WTC11 (cell line): ENCODE measurements around the gene CYB561D1.

Experiments
- CREB1 ChIP-seq: sonication (generic); formaldehyde crosslinking; IDR thresholded peaks from 2 replicates; pipeline ENCODE4 v1.8.0; 2023; ENCODE audit warnings: mild to moderate bottlenecking, missing genetic modification reagents
- CREM ChIP-seq: sonication (generic); formaldehyde crosslinking; IDR thresholded peaks from 2 replicates; pipeline ENCODE4 v1.8.1; 2022; ENCODE audit warnings: mild to moderate bottlenecking, missing genetic modification reagents, moderate library complexity
- ESRRA ChIP-seq: sonication (generic); formaldehyde crosslinking; IDR thresholded peaks from 2 replicates; pipeline ENCODE4 v1.8.1; 2022; ENCODE audit warnings: mild to moderate bottlenecking, missing genetic modification reagents, borderline replicate concordance
- ZNF138 ChIP-seq: sonication (generic); formaldehyde crosslinking; conservative IDR thresholded peaks from 2 replicates; pipeline ENCODE4 v1.8.1; 2022; ENCODE audit warnings: mild to moderate bottlenecking, moderate library complexity, missing genetic modification reagents
- ZNF416 ChIP-seq: fragments of 250-450 bp; sonication (Bioruptor Pico); IDR thresholded peaks from 2 replicates; pipeline ENCODE4 v1.9.0; 2021; ENCODE audit warnings: mild to moderate bottlenecking, inconsistent platforms
- TF ChIP-seq, protein P1 (sequence below): fragments of 200-600 bp; IDR thresholded peaks from 2 replicates; pipeline ENCODE4 v1.8.0; 2022; ENCODE audit warnings: antibody characterized with exemption
- TF ChIP-seq, protein P2 (sequence below): fragments of 250-450 bp; sonication (Bioruptor Pico); conservative IDR thresholded peaks from 2 replicates; pipeline ENCODE4 v1.9.0; 2021; ENCODE audit warnings: mild to moderate bottlenecking

DNA sequence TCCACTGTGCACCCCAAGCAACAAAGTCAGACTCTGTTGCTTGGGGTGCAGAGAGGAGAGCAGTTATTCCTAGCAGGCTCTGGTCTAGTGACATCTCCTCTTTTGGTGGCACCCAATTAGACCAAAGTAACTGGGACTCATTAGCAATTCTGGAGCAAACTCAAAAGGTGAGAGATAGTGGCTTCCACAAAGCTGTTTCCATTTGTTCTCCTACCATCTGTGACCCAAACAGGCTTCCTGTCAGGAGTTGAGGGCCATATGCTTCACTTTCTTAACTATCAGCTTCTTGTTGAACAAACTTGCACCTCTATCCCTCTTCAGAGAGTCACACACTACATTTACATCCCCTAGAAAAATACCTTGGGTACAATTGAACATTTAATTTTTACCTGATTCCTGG lies 11.7 kb upstream of the CYB561D1 start:
- TF ChIP-seq, protein P1, sequence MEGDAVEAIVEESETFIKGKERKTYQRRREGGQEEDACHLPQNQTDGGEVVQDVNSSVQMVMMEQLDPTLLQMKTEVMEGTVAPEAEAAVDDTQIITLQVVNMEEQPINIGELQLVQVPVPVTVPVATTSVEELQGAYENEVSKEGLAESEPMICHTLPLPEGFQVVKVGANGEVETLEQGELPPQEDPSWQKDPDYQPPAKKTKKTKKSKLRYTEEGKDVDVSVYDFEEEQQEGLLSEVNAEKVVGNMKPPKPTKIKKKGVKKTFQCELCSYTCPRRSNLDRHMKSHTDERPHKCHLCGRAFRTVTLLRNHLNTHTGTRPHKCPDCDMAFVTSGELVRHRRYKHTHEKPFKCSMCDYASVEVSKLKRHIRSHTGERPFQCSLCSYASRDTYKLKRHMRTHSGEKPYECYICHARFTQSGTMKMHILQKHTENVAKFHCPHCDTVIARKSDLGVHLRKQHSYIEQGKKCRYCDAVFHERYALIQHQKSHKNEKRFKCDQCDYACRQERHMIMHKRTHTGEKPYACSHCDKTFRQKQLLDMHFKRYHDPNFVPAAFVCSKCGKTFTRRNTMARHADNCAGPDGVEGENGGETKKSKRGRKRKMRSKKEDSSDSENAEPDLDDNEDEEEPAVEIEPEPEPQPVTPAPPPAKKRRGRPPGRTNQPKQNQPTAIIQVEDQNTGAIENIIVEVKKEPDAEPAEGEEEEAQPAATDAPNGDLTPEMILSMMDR = no peak
- TF ChIP-seq CREM (CRISPR knock-in tag) (no peak), ZNF138 (no peak), ZNF416 (no peak), ESRRA (CRISPR knock-in tag) (no peak), CREB1 (no peak)
- TF ChIP-seq, protein P2, sequence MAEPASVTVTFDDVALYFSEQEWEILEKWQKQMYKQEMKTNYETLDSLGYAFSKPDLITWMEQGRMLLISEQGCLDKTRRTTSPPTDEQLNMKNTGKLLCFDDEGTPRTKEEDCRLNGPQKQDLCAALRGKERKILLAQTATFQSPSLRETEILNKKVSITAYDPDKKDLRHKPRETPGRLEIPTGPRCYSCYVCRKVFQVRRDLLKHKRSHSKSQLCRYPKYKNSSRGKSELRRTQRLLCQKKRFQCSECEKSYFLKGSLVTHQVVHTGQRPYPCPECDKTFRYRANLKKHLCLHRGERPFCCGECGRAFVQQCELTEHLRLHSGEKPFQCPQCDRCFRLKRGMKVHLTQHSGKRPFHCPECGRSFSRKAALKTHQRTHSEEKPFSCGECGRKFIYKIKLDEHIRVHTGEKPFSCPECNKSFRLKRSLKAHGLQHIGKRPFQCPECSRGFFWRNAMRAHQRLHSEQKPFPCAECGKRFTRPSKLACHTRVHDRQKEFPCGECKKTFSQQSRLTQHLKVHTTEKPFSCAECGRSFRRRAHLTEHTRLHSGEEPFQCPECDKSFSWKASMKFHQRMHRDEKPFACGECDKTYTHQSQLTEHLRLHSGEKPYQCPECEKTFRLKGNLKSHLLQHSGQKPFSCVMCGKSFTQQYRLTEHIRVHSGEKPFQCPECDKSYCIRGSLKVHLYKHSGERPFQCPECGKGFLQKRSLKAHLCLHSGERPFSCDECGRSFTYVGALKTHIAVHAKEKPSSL (CRISPR knock-in tag) = no peak
